Measurements from ENCODE around the gene RGS11.

GRCh38 chr16:280552-280951 is 4.8 kb upstream of the RGS11 start, which contains the start of gene ARHGDIG:
- TF ChIP-seq, protein P1, sequence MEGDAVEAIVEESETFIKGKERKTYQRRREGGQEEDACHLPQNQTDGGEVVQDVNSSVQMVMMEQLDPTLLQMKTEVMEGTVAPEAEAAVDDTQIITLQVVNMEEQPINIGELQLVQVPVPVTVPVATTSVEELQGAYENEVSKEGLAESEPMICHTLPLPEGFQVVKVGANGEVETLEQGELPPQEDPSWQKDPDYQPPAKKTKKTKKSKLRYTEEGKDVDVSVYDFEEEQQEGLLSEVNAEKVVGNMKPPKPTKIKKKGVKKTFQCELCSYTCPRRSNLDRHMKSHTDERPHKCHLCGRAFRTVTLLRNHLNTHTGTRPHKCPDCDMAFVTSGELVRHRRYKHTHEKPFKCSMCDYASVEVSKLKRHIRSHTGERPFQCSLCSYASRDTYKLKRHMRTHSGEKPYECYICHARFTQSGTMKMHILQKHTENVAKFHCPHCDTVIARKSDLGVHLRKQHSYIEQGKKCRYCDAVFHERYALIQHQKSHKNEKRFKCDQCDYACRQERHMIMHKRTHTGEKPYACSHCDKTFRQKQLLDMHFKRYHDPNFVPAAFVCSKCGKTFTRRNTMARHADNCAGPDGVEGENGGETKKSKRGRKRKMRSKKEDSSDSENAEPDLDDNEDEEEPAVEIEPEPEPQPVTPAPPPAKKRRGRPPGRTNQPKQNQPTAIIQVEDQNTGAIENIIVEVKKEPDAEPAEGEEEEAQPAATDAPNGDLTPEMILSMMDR (IDR thresholded peaks at IDR 0.05): no peak
- TF ChIP-seq POLR2A (IDR thresholded peaks at IDR 0.05) (no peak), POLR2AphosphoS5 (IDR thresholded peaks at IDR 0.05) (no peak)

Data from breast epithelium (tissue), 3 donors.